Measurements from ENCODE around the gene CRACR2A. TPM values are rescaled to one million over a fixed set of nuclear protein-coding genes. Genes with fewer than 3 reads are reported as not detected.

CRACR2A gene
- total and polyA plus RNA-seq, 9 of the 15 experiments (the other 6 are each of a cell fraction or from before 2014, with no cell fraction given): 2.1 to 15.1 (median 10.4) TPM

DNA sequence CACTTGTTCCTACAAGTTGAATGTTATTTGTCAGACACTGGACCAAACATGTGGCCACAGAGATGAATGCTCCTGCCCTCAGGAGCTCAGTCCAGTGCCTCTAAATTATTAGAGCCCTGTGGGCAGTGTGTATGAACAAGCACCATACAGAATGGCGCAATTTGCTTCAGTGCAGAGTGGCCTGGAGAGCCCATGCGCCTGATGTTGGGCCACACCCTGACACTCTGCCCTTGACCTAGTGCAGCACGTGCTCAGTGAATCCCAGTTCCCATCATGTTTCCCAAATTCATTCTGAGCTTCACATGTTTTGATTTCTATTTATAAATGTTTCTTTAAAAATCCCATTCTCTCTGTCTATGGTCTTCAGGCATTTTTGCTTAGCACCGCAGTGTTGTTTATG is 145.1 kb downstream of the CRACR2A start:
- Histone ChIP-seq H3K79me2 (ENCODE audit: control insufficient read depth, insufficient read depth, low read length) (no peaks in the 10 kb centered on the region), H3K9me1 (ENCODE audit: control insufficient read depth, insufficient read depth, low read length) (no peaks in the 10 kb centered on the region), H4K20me1 (replicated peaks; ENCODE audit: control insufficient read depth, insufficient read depth, low read length) (no peaks in the 10 kb centered on the region), H3K27me3 (ENCODE audit: control insufficient read depth in 2 of 2, insufficient read depth in 2 of 2, low read length in 2 of 2) (peaks cover 3 to 8% of the 10 kb centered on the region in 2 experiments; a peak in 3 of 5 replicates), H3K4me2 (ENCODE audit: insufficient read depth, low read length) (no peak overlapping the region), H2AFZ (ENCODE audit: low read depth, low read length) (no peak overlapping the region), H3K4me3 (no peak overlapping the region), H3K9me3 (replicated peaks; ENCODE audit: control insufficient read depth, insufficient read depth, low read depth, low read length) (0 out of 2 replicates have a peak, but pooled peaks cover 1% of the 10 kb centered on the region), H3K36me3 (ENCODE audit: control insufficient read depth, insufficient read depth, low read length) (no peaks in the 10 kb centered on the region), H3K4me1 (replicated peaks in 1 of 2; ENCODE audit: control insufficient read depth in 2 of 2, insufficient read depth in 2 of 2, low read length in 2 of 2) (no peaks in the 10 kb centered on the region), H3K9ac (ENCODE audit: insufficient read depth in 1 of 2, low read depth in 2 of 2, low read length in 2 of 2) (no peak overlapping the region), H3K27ac (ENCODE audit: extremely low read depth, low read depth, low read length) (no peak overlapping the region)
- 73% methylated on average over 4 of the region's 4 CpGs for WGBS (ENCODE audit: insufficient coverage, low coverage, missing lambda C conversion rate)
- POLR2A ChIA-PET: interaction anchor here (0.6 to 0.8 kb wide), 4 partner anchors 13 to 321 kb away, joined by 3 to 4 read pairs (median 3); no protein-coding TSS in a partner anchor
- TF ChIP-seq TAF1 (IDR thresholded peaks at IDR 0.05; ENCODE audit: control insufficient read depth, extremely low read depth, insufficient read depth, low read length, severe bottlenecking) (no peak), SOX6 (IDR thresholded peaks at IDR 0.05) (no peak), ZNF445 (CRISPR knock-in tag; IDR thresholded peaks at IDR 0.05; ENCODE audit: low read depth) (no peak), RBM15 (IDR thresholded peaks at IDR 0.05; ENCODE audit: insufficient read depth, low read length) (no peak), ZNF830 (CRISPR knock-in tag; IDR thresholded peaks at IDR 0.05) (no peak), POU5F1 (IDR thresholded peaks at IDR 0.05; ENCODE audit: borderline replicate concordance, low read depth, low read length, partially characterized antibody) (no peak), ZNF449 (CRISPR knock-in tag; IDR thresholded peaks at IDR 0.05) (no peak), TGIF2 (CRISPR knock-in tag; IDR thresholded peaks at IDR 0.05) (no peak), ZZZ3 (IDR thresholded peaks at IDR 0.05) (no peak)
- no peak for ATAC-seq
- BruUV-seq (replicated peaks): no TSS peak
- intact Hi-C loops (cut with micrococcal nuclease) (no loop called here), in situ Hi-C loops (cut with MboI) (no loop called here)
- no peak for FAIRE-seq
- no peak for DNase-seq (ENCODE audit: extremely low read depth in 1 of 4, low spot score in 3 of 4)
- CTCF ChIA-PET (ENCODE audit: low intra/inter-chr PET ratio): no interaction called here

Measured in K562 (cell line).